HG03103 (cell line): ENCODE results near the gene PSMB5.

Experiments used
- ATAC-seq: cut with Tn5 transposase; IDR thresholded peaks from one replicate; pipeline ENCODE4 v1.9.1; 2021; ENCODE audit warnings: low read depth; ENCODE audit not compliant: unreplicated experiment

PSMB5 gene

DNA sequence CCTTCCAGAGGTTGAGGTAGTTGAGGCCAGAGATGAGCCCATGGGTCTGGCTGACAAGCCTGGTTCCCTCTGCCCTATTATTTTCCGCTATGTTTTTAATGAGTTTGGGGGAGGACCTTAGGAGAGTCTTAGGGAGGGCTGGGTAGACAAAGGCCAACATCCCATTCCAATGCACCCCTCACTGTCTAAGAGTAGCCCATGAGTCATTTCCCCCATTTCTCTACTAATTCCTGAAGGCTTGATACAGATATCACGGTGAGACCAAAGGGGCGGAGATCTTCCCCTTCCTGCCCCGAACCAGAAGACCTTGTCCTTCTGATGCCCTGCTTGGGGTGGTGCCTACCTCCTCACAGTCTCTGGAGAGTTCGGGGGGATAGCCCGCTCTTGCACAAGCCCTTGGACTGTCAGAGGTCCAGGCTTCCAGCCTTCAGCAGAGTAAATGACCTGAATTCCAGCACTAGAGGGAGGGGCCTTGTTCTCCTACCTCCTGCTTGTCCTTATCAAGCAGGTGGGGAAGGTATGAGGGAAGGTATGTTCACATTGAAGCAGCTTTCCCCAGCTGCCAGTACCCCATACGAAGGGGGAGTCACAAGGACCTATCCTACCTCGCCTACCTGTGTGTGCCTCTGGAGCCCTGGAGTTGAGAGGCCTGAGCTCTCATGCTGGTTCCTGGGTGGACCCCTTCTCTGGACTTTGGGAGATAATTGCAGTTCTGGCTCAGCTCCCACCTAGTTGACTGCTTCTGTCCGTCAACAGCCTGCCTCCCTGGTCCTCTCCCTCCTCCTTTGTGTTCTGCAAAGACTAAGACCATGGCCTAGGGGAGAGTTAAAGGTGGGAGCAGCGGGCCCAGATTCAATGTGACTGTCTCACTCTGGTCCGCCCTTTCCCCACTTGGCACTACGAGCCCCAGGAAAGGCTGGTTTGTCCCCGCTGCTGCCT is 11.0 kb upstream of the PSMB5 start:
- no peak for ATAC-seq

- ATAC-seq = no peak
These were observed 10.1 kb upstream of the PSMB5 start for GRCh38 chr14:23044840-23045239.

- ATAC-seq = no peak
These were observed 9.1 kb upstream of the PSMB5 start for GRCh38 chr14:23043754-23044153.

- no peak for ATAC-seq
These were observed 8.4 kb upstream of the PSMB5 start for GRCh38 chr14:23043145-23043544.

- no peak for ATAC-seq
These were observed 7.7 kb upstream of the PSMB5 start, which contains the start of gene PSMB11 for GRCh38 chr14:23042162-23042965. PSMB11 (plus strand) TSS chr14:23042212; CDS start chr14:23042226, 14 bp downstream.

DNA sequence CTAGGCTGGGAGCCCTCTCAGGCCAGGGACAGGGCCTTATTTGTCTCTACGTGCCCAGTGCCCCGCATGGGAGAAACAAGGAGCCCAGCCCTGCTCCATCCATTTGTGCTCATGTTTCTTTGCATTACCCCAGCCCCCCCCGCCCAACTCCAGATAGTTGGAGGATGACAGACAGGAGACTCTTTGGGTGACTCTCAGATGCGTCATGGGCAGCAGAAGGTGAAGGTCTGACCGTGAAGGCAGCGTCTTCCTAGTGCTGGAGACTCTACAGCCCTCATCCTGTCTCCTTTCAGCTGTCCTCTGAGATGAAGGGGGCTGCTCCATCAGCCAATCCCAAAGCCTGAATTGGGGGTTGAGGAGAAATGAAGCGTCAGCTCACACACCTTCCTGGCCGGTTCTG is 7.0 kb upstream of the PSMB5 start:
- ATAC-seq = no peak

GRCh38 chr14:23040100-23040499 is 5.4 kb upstream of the PSMB5 start:
- ATAC-seq = no peak

DNA sequence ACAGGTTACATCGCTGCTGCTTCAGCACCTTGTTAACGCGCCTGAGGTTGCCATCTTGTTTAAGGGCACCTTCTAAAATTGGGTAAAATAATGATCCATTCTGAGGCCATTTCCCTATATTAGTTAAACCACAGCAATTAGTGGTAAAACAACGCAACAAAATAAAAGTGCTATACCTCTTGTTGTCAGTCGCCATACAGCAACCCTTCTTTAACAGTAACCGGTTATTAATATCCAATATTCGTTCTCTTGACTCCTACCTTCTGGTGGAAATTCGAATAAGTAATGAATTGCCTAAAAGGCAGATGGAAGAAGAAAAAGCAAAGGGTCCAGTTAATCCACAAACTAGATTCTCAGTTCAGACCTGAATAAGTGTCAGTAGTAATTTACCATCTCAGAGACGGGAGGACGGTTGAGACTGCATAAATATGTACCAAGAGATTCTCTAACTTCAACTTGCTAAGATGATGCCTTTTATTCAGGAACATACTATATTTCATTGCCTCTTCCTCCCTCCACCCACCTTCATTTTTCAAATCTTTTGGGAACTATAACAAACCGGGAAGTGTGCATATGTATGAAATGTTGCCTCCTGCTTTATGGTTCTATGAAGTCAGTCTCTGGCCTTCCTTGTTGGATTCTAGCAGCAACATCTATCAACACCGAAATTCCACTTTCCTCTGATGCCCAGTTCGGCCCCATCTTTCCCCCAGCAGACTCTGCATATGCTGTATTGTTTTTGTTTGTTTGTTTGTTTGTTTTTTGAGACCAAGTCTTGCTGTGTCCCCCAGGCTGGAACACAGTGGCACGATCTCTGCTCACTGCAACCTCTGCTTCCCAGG is 824 bp upstream of the PSMB5 start:
- no peak for ATAC-seq

- ATAC-seq = no peak
These were observed 751 bp downstream of the PSMB5 start for GRCh38 chr14:23033801-23034497.

DNA sequence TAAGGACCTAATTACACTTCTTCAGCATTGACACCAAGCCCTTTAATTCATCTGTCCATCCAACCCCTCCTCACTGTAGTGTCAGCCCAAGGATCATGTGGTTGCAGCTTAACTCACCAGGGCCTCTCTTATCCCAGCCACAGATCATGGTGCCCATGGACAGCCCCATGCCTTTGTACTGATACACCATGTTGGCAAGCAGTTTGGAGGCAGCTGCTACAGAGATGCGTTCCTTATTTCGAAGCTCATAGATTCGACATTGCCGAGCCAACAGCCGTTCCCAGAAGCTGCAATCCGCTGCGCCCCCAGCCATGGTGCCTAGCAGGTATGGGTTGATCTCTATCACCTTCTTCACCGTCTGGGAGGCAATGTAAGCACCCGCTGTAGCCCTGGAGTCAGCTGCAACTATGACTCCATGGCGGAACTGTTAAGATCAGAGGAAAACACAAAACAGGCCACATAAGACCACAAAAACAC is 1.4 kb downstream of the PSMB5 start:
- no peak for ATAC-seq

DNA sequence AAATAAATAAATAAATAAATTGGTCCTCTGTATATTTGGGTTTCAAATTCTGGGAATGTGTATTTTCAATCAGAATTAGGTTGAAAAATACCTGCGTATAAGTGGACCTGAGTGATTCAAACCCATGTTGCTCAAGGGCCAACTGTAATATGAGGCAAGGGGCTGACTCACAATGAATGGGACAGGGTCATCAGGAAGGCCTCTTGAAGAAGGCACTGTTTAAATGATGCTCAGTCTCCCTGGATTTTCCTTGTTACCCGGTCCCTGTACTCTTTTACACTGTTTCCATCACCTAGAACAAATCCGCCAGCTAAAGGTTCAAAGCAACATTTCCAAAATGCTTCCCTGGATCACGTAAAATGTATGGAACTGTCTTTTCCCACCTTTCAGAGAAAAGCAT is 3.8 kb downstream of the PSMB5 start:
- ATAC-seq = no peak

- no peak for ATAC-seq
These were observed 5.9 kb downstream of the PSMB5 start for GRCh38 chr14:23028799-23029198.

- no peak for ATAC-seq
These were observed 9.4 kb downstream of the PSMB5 start for GRCh38 chr14:23025151-23025814.

- ATAC-seq = no peak
These were observed 10.1 kb downstream of the PSMB5 start for GRCh38 chr14:23024612-23025075.

GRCh38 chr14:23023795-23024152 is 10.9 kb downstream of the PSMB5 start:
- no peak for ATAC-seq

DNA sequence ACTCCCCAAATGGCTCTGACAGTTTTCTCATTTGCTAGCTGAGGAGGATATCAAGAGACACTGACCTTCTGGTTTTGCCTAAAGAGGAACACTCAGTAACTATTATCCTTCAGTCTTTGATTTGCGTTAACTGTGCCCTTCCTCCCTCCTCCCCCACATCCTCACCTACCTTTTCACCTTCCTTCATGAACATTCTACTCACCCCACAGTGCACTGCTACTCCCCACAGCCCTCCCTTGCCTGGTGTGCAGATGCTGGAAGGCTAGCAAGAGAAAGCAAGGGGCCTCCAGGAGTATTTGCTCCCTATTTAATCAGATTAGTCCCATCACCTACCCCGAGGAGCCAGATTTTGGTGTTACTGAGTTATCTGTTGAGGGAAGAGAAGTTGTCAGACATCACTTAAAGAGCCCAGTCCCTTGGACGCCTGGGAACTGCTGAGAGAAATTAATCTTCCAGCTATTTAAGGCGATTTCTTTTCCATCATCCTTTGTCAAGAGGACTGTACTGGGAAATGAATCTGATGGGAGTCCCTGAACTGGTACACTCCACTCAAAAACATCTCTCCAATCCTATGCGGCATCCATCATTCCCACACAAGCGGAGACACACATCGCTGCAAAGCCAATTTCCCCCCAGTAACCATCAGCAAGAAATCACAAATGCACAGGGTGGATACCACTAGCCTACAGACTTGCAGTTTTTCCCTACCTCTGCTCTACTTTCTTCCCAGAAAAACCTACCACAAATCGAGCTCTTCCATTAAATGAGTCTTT is 11.5 kb downstream of the PSMB5 start:
- ATAC-seq = no peak

- no peak for ATAC-seq
These were observed 12.7 kb downstream of the PSMB5 start for GRCh38 chr14:23021889-23022442.

- no peak for ATAC-seq
These were observed 13.3 kb downstream of the PSMB5 start for GRCh38 chr14:23021434-23021833.
